Epidermal melanocyte (primary cell): ENCODE results near the gene GJD2.

ENCODE experiments used
- DNase-seq: peaks from one replicate; pipeline ENCODE4 v3.0.0; 2011; ENCODE audit warnings: low spot score; ENCODE audit not compliant: insufficient read length

Gene GJD2

DNA sequence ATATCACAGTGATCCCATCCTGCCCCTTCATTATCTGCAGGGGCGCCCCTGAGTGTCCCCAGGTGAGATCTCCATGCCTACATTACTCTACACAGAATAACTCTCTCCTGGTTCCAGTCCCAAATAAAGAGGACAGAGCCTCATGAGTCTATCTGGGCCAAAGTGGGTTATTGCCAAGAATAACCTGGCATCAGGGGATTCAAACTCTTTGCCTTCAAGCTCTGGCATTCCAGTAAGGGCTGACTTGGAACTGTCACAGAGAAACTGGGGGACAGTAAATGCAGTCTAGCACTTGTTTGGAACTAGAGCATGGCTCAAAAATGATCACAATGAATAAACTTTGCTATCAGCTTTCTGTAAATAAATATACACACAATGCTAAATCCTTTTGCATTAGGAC is 30.3 kb downstream of the GJD2 start:
- no peak for DNase-seq

DNA sequence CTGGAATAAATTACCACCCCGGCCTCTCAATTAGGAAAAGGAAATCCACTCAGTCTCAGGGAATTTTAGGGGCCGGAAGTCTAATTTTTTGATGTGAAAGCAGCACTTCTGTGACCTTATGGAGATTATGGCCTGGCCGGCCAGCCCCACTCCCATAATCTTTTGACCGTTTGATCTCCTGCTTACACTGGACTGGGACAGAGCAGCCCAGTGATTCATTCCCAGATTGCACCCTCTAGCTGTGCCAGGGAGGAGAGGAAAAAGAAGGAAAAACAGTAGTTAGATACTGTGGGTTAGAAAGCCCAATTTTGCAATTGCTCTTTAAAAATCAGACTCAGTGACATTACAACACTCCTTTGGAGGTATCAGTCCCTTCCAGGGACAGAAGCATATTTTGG is 32.4 kb downstream of the GJD2 start:
- no peak for DNase-seq

DNA sequence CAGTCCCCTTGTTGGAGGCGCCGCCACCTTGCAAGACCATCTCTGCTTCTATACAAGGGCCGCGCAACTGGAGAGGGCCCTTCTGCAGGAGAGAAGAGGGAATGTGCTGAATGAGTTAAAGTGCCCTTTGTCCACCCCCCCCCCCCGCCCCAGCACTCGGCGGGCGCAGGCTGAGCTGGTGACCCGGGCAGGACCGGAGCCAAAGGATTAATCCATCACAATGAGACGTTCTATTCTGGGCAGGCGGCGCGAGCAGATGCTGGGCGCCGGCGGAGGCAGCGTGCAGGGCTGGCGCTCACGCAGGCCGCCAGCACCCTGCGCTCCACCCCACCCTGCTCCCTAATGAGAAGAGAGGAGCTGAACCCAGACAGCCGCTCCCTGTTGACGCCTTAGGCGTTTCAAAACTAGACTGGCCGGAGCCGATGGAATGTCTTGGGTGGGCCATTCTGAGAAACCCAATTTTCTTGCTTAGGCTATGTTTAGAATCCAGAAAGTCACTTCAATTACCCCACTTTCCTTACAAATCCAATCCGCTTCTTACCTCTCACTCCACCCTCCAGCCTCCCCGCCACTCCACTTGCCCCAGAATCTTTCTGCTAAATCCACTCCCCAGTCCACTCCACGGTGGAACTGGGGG is 32.9 kb downstream of the GJD2 start:
- DNase-seq: peak; percentile 48

DNA sequence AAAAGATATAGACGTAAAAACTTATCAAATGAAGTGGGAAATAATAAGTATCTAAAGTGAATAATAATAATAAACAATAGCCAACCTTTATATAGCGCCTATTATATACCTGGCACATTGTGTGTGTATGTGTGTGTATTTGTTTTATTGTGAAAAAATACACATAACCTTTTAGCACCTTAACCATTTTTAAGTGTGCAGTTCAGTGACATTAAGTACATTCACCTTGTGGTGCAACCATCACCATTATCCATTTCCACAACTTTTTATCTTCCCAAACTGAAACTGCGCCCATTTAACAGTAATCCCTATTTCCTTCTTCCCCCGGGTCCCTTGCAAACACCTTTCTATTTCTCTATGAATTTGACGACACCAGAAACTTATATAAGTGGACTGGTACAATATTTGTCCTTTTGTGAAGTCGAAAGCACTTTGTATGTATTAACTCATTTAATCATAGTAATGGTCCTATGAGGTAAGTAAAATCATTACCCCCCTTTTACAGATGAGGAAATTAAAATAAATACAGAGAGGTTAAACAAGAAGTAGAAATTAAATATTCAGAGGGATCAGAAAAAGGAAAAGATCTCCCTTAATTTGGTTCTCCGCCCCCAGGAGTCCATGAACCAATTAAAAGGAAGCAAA is 33.5 kb downstream of the GJD2 start:
- no peak for DNase-seq

DNA sequence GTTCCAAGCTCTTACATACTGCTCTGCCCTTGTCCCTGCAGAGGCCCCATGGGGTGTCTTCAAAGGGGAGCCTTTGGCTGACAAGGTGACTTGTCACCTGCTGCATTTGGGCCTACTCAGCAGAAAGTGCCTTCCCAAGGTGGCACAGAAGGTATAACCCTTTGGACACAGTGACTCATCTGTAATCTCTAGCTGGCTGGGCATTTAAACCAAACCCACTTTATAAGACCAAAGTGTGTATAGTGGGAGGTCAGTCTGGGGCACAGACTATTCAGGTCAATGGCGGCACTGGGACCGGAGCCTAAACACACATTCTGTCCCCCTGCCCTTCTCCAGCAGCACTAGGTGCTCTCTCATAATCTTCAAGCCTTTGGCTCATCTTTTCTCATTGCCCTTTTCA is 35.1 kb downstream of the GJD2 start:
- no peak for DNase-seq

DNA sequence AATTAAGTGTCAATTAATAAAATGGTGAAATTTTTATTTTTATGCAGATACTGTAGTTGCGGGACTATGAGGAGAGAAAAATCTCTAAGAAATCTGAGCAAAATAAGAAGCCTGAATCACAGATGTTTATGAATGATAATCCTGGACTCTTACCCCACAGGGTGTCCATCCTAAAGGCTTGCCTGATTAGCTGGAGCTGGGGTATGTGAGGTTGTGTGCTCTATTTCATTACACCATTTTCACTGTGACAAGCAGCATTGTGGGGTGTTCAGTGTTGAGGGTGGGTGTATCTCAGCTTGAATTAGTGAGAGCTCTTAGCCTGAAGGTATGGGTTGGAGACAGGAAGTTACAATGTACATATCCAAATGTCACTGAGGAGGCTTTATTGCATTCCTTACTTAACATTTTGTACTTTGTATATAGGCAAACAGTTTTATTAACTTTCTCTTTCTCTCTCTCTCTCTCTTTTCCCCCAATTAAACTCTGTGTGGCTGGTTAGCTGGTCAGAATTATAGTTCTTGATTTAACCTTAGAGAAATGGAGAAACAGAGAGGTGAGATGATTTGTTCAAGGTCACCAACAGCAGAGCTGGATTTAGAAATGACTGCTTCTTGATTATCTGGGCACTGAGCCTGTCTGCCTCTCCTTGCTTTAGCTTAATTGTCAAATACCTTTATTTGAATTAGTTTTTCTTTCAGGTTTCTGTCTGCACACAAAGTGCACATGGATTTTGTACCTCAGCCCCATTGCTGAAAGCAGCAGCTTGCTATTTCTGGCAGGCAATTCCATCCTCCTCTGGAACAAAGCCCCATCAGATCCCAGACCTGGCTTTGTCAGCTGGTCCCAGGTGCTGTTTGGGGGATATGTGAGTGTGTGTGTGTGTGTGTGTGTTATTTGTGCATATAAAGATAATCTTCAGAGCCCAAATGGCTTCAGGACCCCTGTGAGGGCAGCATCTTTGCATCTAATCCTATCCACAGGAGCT is 35.8 kb downstream of the GJD2 start:
- no peak for DNase-seq

DNA sequence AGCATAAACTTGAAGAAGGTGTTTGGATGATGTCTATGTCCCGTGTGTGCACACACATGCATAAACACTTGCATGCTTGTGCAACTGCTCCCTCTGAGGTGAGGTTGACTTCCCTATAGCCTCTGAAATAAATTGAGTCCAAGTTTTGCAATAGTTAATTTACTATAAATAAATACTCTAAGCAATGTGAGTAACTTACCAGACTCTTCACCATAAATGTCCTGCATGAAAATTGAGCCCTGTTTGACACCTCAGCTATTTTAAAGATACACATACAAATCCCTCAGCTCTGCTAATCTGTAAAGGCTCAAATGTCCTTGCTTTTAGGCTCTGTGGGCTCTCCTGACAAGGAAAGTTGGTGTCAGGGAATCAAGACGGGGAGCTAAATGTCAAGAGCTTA is 37.1 kb downstream of the GJD2 start:
- no peak for DNase-seq

DNA sequence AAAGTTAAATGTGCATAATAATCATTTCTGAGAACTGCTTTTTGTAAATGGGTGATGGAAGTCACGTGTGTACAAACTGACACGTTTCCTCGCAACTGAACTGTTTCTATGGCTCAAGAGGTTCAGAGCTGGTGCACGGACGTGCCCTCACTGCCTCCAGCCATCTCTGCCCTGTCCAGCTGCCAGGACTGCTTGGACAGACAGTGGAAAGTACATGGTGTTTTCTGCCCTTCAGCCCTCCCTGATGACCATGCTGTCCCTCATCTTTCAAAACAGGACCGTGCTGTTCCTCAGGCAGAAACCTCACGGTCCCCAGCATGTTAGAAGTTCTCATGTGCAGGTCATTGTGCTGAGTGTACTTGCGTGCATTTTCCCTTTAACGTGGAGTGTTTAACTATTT is 38.7 kb downstream of the GJD2 start:
- DNase-seq: no peak

DNA sequence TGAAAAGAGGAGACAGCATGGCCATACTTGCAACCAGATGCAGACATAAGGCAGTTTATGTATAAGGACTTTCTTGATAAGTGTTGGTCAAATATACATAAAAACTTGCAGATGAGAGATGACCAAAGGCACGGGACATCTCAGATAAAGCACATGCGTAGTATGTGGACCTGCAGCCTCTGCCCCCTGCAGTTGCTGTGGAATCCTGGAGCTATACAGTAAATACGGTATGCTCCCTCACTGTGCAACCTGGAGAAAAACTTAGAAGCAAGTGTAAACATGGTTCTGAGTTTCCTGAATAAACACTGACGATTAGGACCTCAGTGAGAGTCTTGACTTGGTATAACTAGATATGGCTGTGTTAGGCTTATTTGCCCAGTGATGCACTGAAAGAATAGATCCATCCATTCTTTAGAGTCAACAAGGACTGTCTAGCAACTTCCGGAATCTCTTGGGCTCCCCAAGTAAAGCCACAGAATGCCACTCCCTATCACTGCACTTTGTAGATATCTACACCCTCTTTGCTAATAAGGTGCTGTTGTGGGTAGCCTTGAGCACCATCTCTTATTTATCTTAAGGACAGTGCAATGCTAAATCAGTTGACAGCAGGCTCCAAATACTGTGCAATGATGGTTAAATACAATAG is 40.2 kb downstream of the GJD2 start:
- no peak for DNase-seq

DNA sequence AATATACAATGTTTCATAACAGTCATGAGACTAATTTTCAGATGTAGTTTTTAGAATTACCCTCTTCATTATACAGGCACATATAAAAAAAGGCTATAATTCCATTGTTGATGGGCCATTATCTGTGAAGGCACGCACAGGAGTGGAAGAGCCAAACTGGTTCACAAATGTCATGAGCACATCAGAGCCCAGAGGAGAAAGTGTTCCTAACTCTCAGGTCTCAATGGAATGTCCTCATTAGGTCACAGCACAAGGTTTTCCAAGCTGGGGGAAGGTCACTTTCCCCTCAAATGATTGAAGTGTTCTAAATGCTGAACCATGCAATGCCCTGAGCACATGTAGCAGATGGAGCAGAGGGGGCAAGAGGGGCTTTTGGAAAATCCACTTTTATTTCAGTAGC is 41.2 kb downstream of the GJD2 start:
- no peak for DNase-seq

DNA sequence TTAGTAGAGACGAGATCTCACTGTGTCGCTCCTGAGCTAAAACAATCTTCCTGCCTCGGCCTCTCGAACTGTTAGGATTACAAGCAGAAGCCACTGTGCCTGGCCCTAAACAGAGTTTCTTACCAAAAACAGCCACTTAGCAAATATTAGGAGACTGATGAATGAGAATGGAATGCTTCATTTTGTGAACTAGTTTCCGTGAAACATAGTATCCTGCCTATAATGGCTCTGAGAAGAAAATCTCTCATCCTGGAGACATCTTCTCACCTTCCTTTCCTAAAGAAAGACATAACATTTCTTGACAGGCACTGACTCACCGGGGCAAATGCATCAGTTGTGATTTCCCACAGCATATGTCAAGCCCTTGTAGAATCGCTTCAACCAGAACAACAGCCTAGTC is 44.9 kb downstream of the GJD2 start:
- no peak for DNase-seq

DNA sequence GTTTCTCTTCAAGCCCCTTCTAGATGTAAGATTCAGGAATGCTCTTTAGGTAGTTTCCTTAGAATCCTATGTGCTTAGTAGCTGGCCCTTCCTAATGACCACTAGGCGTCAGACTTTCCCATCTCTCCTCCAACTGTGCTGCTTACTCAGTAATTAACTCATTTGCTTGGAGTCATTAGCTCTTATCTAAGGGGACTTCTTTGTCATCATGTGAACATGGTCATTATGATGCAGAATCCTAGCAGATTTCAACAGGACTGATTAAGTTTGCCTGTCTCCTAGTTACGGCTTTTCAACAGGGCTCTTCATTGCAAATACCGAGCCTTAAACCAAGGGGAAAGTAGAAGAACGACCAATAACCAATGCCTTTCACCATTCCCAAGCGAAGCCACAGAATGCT is 46.4 kb downstream of the GJD2 start:
- DNase-seq: peak; percentile 57

DNA sequence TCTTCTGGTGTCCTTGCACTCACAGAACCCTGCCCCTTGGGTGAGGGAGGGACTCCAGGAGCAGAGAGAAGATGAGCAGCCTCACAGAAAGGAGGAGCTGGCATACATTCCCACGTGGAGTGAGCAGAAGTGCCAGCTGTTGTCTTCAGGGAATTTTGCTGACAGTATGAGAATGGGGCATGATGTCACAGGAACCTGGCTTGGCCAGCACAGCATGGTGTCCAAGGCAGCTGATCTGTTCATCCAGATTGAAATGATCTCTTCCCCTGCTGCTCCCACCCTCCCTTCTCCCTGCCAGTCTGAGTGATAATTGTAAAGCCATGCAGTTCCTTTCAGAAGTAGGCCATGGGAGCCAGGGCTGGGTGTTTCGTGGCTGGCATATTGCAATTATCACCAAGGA is 53.3 kb downstream of the GJD2 start:
- no peak for DNase-seq
